ENCODE data around the gene GPR17. TPM values are rescaled to one million over a fixed set of nuclear protein-coding genes. Genes with fewer than 3 reads are reported as not detected.

GPR17 gene
- polyA plus RNA-seq, 1 donor (not counting 4 experiments of a cell fraction or from before 2014, with no cell fraction given), result not detected

GRCh38 chr2:127681976-127682857, 36.3 kb downstream of the GPR17 start:
- Histone ChIP-seq H3K9me1 (ENCODE audit: control insufficient read depth, extremely low read depth, insufficient read depth, low read length) (no peaks in the 10 kb centered on the region), H3K4me2 (ENCODE audit: control insufficient read depth, extremely low read depth, insufficient read depth, low read depth, low read length) (no peak overlapping the region), H4K20me1 (ENCODE audit: control insufficient read depth, extremely low read depth, insufficient read depth, low read length) (no peaks in the 10 kb centered on the region), H3K9ac (ENCODE audit: control insufficient read depth, extremely low read depth, insufficient read depth, low read length) (no peak overlapping the region), H3K9me3 (ENCODE audit: control insufficient read depth, low read depth, low read length) (no peaks in the 10 kb centered on the region), H3K36me3 (ENCODE audit: control insufficient read depth in 2 of 2, extremely low read depth in 1 of 2, insufficient read depth in 2 of 2, low read length in 2 of 2) (no peaks in the 10 kb centered on the region), H3K27ac (ENCODE audit: control insufficient read depth, insufficient read depth, low read length) (no peak overlapping the region), H3K4me3 (ENCODE audit: control insufficient read depth in 2 of 3, extremely low read depth in 1 of 3, insufficient read depth in 2 of 3, low read depth in 1 of 3, low read length in 3 of 3) (no peak overlapping the region), H3K27me3 (ENCODE audit: control insufficient read depth, extremely low read depth, insufficient read depth, low read length) (peaks cover 24% of the 10 kb centered on the region), H3K4me1 (ENCODE audit: control insufficient read depth, extremely low read depth, insufficient read depth, low read length) (no peaks in the 10 kb centered on the region), H3K79me2 (ENCODE audit: control insufficient read depth, insufficient read depth, low read length) (no peaks in the 10 kb centered on the region), H2AFZ (ENCODE audit: control insufficient read depth, low read length) (no peak overlapping the region)
- FAIRE-seq, result no peak
- dilution Hi-C loops (cut with MboI; ENCODE audit: extremely low pct_ligation_motif_present, low sequenced_read_pairs), result loop anchor here (25.0 kb wide), 1 partner anchor 95 kb away; no protein-coding TSS in a partner anchor
- no peak for DNase-seq (ENCODE audit: low read depth, low spot score)
- TF ChIP-seq EZH2 (IDR thresholded peaks at IDR 0.05; ENCODE audit: low read length) (no peak), CTCF (optimal IDR thresholded peaks at IDR 0.05 in 1 of 3, IDR thresholded peaks at IDR 0.05 in 1 of 3, conservative IDR thresholded peaks at IDR 0.05 in 1 of 3; ENCODE audit: extremely low read depth in 1 of 3, insufficient read depth in 2 of 3, low read length in 3 of 3) (no peak)

- no peaks in the 10 kb centered on the region for H4K20me1 ChIP-seq (ENCODE audit: control insufficient read depth, extremely low read depth, insufficient read depth, low read length)
- no peaks in the 10 kb centered on the region for H3K36me3 ChIP-seq (ENCODE audit: control insufficient read depth in 2 of 2, extremely low read depth in 1 of 2, insufficient read depth in 2 of 2, low read length in 2 of 2)
- no peaks in the 10 kb centered on the region for H3K4me1 ChIP-seq (ENCODE audit: control insufficient read depth, extremely low read depth, insufficient read depth, low read length)
- no peaks in the 10 kb centered on the region for H3K9me1 ChIP-seq (ENCODE audit: control insufficient read depth, extremely low read depth, insufficient read depth, low read length)
- H3K9me3 ChIP-seq (ENCODE audit: control insufficient read depth, low read depth, low read length), result no peaks in the 10 kb centered on the region
- dilution Hi-C loops (cut with MboI; ENCODE audit: extremely low pct_ligation_motif_present, low sequenced_read_pairs), result loop anchor here (25.0 kb wide), 1 partner anchor 96 kb away; no protein-coding TSS in a partner anchor
- FAIRE-seq (no peak), DNase-seq (ENCODE audit: low read depth, low spot score) (no peak)
- H3K27me3 ChIP-seq (ENCODE audit: control insufficient read depth, extremely low read depth, insufficient read depth, low read length), result peaks cover 19% of the 10 kb centered on the region
- no peak overlapping the region for H3K9ac ChIP-seq (ENCODE audit: control insufficient read depth, extremely low read depth, insufficient read depth, low read length)
- H3K27ac ChIP-seq (ENCODE audit: control insufficient read depth, insufficient read depth, low read length), result no peak overlapping the region
- no peak overlapping the region for H2AFZ ChIP-seq (ENCODE audit: control insufficient read depth, low read length)
- TF ChIP-seq EZH2 (IDR thresholded peaks at IDR 0.05; ENCODE audit: low read length) (no peak), CTCF (optimal IDR thresholded peaks at IDR 0.05 in 1 of 3, IDR thresholded peaks at IDR 0.05 in 1 of 3, conservative IDR thresholded peaks at IDR 0.05 in 1 of 3; ENCODE audit: extremely low read depth in 1 of 3, insufficient read depth in 2 of 3, low read length in 3 of 3) (no peak)
- no peak overlapping the region for H3K4me3 ChIP-seq (ENCODE audit: control insufficient read depth in 2 of 3, extremely low read depth in 1 of 3, insufficient read depth in 2 of 3, low read depth in 1 of 3, low read length in 3 of 3)
- no peaks in the 10 kb centered on the region for H3K79me2 ChIP-seq (ENCODE audit: control insufficient read depth, insufficient read depth, low read length)
- H3K4me2 ChIP-seq (ENCODE audit: control insufficient read depth, extremely low read depth, insufficient read depth, low read depth, low read length), result no peak overlapping the region
Measured at GRCh38 chr2:127683056-127683455, 37.1 kb downstream of the GPR17 start.

Data from keratinocyte (primary cell).